Pulmonary artery endothelial cell (primary cell): ENCODE results near the gene PRR33. TPM values are rescaled to one million over a fixed set of nuclear protein-coding genes. Genes with fewer than 3 reads are reported as not detected.
"Not testable (repeated sequence)": the region's sequence is repeated elsewhere in the genome, so short reads cannot be mapped to it uniquely, and the experiment has no call there.

ENCODE experiments used
- DNase-seq: peaks from one replicate; pipeline ENCODE4 v3.0.0-alpha.2; 2011; ENCODE audit warnings: low read depth, low spot score
- total RNA-seq: library from RNA; depleted of rRNA; stranded (reverse); fragments of >200 nt; gene quantifications from 2 replicates; pipeline ENCODE4 v1.2.3, GENCODE V29; 2014

PRR33 gene
- total RNA-seq, 1 donor from 2014 or later, result not detected

- DNase-seq, result no peak
Observed at GRCh38 chr11:1877211-1878136, 14.2 kb downstream of the PRR33 start.

GRCh38 chr11:1876361-1877063 lies 15.2 kb downstream of the PRR33 start:
- no peak for DNase-seq

- not testable (repeated sequence) for DNase-seq
Observed at GRCh38 chr11:1875851-1876301, 15.8 kb downstream of the PRR33 start.

GRCh38 chr11:1875093-1875850 lies 16.4 kb downstream of the PRR33 start:
- no peak for DNase-seq

- not testable (repeated sequence) for DNase-seq
Observed at GRCh38 chr11:1874441-1875092, 17.1 kb downstream of the PRR33 start.

GRCh38 chr11:1873813-1874150 lies 17.9 kb downstream of the PRR33 start:
- DNase-seq, result not testable (repeated sequence)

GRCh38 chr11:1873048-1873812 lies 18.5 kb downstream of the PRR33 start:
- DNase-seq, result no peak

- no peak for DNase-seq
Observed at GRCh38 chr11:1872267-1872985, 19.3 kb downstream of the PRR33 start.

GRCh38 chr11:1871531-1871930 lies 20.2 kb downstream of the PRR33 start:
- DNase-seq, result no peak

- DNase-seq, result no peak
Observed at GRCh38 chr11:1870721-1871466, 20.8 kb downstream of the PRR33 start.

GRCh38 chr11:1870326-1870696 lies 21.4 kb downstream of the PRR33 start:
- DNase-seq, result no peak

GRCh38 chr11:1869427-1870325 lies 22.0 kb downstream of the PRR33 start:
- DNase-seq, result no peak

- DNase-seq, result no peak
Observed at GRCh38 chr11:1868636-1869291, 22.9 kb downstream of the PRR33 start.

- no peak for DNase-seq
Observed at GRCh38 chr11:1868056-1868635, 23.5 kb downstream of the PRR33 start.

- no peak for DNase-seq
Observed at GRCh38 chr11:1867381-1867780, 24.3 kb downstream of the PRR33 start.

GRCh38 chr11:1866776-1867175 lies 24.9 kb downstream of the PRR33 start:
- no peak for DNase-seq

GRCh38 chr11:1866226-1866625 lies 25.5 kb downstream of the PRR33 start:
- DNase-seq, result no peak
